Osteocyte (in vitro differentiated cells): ENCODE data around the gene FAM227B. TPM values are rescaled to one million over a fixed set of nuclear protein-coding genes. Genes with fewer than 3 reads are reported as not detected.

ENCODE experiments used
- DNase-seq: peaks from one replicate; pipeline ENCODE4 v3.0.0; 2021; ENCODE audit warnings: mixed read lengths; ENCODE audit not compliant: unreplicated experiment; ENCODE audit errors: extremely low spot score
- H3K27ac Mint-ChIP-seq: one replicate; pipeline ENCODE4 v1.8.0; 2021; ENCODE audit warnings: mild to moderate bottlenecking, mixed read lengths; ENCODE audit not compliant: unreplicated experiment
- H3K27me3 Mint-ChIP-seq: one replicate; pipeline ENCODE4 v1.8.0; 2021; ENCODE audit warnings: mixed read lengths; ENCODE audit not compliant: unreplicated experiment
- H3K36me3 Mint-ChIP-seq: one replicate; pipeline ENCODE4 v1.8.0; 2021; ENCODE audit warnings: mixed read lengths; ENCODE audit not compliant: unreplicated experiment
- H3K4me1 Mint-ChIP-seq: one replicate; pipeline ENCODE4 v1.8.0; 2021; ENCODE audit warnings: mixed read lengths; ENCODE audit not compliant: unreplicated experiment
- H3K4me3 Mint-ChIP-seq: one replicate; pipeline ENCODE4 v1.8.0; 2021; ENCODE audit warnings: mild to moderate bottlenecking, moderate library complexity, mixed read lengths; ENCODE audit not compliant: unreplicated experiment
- H3K9me3 Mint-ChIP-seq: one replicate; pipeline ENCODE4 v1.8.0; 2021; ENCODE audit warnings: mixed read lengths; ENCODE audit not compliant: unreplicated experiment
- total RNA-seq: library from RNA; stranded (reverse); gene quantifications from 2 replicates; pipeline ENCODE4 v1.2.1, GENCODE V29; 2021
- TF ChIP-seq, protein P1 (sequence below): fragments of 200-600 bp; sonication (generic); IDR thresholded peaks from 2 replicates; pipeline ENCODE4 v1.5.0; 2021; ENCODE audit warnings: antibody characterized with exemption, mild to moderate bottlenecking, moderate library complexity

The FAM227B gene
- total RNA-seq, 1 donor from 2014 or later, result 3.0 TPM

DNA sequence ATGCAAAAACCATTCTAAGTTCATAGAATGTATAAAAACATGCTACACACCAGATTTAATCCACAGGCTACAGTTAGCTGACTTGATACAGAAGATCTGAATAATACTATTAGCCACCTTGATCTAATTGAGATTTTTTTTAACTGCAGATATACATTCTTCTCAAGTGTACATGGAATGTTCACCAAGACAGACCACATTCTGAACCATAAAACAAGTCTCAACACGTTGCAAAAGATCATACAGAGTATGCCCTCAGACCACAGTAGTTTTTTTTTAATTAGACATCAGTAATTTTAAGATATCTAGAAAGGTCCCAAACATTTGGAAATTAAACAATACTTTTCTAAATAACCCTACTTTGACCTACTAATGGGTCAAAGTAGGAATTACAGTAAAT lies 114.3 kb downstream of the FAM227B start:
- TF ChIP-seq, protein P1, sequence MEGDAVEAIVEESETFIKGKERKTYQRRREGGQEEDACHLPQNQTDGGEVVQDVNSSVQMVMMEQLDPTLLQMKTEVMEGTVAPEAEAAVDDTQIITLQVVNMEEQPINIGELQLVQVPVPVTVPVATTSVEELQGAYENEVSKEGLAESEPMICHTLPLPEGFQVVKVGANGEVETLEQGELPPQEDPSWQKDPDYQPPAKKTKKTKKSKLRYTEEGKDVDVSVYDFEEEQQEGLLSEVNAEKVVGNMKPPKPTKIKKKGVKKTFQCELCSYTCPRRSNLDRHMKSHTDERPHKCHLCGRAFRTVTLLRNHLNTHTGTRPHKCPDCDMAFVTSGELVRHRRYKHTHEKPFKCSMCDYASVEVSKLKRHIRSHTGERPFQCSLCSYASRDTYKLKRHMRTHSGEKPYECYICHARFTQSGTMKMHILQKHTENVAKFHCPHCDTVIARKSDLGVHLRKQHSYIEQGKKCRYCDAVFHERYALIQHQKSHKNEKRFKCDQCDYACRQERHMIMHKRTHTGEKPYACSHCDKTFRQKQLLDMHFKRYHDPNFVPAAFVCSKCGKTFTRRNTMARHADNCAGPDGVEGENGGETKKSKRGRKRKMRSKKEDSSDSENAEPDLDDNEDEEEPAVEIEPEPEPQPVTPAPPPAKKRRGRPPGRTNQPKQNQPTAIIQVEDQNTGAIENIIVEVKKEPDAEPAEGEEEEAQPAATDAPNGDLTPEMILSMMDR, result no peak
- Mint-ChIP-seq H3K27ac (no peak overlapping the region), H3K36me3 (no peaks in the 10 kb centered on the region), H3K4me3 (no peak overlapping the region), H3K9me3 (peaks cover 9% of the 10 kb centered on the region), H3K27me3 (peaks cover 3% of the 10 kb centered on the region), H3K4me1 (no peaks in the 10 kb centered on the region)
- DNase-seq, result no peak

DNA sequence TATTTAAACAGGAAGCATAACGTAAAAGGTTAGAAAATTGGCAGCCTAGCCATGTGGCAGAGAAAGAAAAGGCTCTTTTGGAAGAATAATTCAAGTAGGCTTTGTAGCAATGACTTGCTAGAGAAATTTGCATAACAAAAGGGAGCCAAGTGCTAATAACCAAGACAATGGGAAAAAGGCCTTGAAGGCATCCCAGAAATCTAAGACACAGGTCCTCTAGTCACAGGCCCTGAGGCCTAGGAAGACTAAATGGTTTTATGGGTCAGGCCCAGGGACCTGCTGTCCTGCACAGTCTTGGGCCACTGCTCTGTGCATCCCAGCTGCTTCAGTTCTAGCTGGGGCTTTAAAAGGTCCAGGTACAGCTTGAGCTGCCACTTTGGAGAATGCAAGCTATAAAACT lies 119.0 kb downstream of the FAM227B start:
- no peaks in the 10 kb centered on the region for H3K36me3 Mint-ChIP-seq
- H3K4me3 Mint-ChIP-seq, result no peak overlapping the region
- no peaks in the 10 kb centered on the region for H3K4me1 Mint-ChIP-seq
- DNase-seq, result no peak
- peaks cover 9% of the 10 kb centered on the region for H3K9me3 Mint-ChIP-seq
- TF ChIP-seq, protein P1, result no peak
- no peak overlapping the region for H3K27ac Mint-ChIP-seq
- H3K27me3 Mint-ChIP-seq, result peaks cover 3% of the 10 kb centered on the region

DNA sequence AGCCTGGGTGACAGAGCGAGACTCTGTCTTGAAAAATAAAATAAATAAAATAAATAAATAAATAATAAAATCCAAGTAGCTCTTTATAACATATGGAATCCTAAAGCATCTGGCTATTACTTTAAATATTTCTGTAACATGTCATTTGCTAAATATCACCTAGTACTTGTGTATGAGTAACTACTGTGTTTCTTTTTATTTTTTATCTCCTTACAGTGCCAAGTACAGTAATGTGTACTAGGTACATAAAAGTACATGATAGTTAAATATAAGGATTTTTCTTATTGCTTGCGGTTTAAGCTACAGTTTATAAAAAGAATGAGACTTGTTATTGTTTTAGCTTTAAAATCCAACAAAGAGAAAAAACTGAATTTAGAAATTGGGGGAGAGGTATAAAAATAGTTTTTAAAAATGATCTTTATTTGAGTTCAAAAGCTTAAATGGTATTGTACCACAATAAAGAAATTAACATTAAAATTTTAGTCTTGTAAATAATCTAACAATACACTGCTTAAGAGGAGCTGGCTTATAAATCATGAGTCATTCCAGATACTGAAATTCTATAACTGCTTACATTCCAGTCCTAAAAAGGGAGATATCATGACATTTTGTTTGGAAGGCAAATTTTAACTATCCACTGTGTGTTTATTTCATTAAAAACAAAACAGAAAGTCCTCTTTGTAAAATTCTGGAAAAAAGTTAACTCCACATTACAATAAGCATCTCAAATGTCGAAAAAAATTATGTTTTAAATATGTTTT lies 124.4 kb downstream of the FAM227B start:
- Mint-ChIP-seq H3K4me1 (peaks cover 4% of the 10 kb centered on the region), H3K9me3 (no peaks in the 10 kb centered on the region), H3K4me3 (no peak overlapping the region), H3K27ac (no peak overlapping the region), H3K27me3 (no peaks in the 10 kb centered on the region), H3K36me3 (no peaks in the 10 kb centered on the region)
- no peak for DNase-seq
- TF ChIP-seq, protein P1, result no peak

DNA sequence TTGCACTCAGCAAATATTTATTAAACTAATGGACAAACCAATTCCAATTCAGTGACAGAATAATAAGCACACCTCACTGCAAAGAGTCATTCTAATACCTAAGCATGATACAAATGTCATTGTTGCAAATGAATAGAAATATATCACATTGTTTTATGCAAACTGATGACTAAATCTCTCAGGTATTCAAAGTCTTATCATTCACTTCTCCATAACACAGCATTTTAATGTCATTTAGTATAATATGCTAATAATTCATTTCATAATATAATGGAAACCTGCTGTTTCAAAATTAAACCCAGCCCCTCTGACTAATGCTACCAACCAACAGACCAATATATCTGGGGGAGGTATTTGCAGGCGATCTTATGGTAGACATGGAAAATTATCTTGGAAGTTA lies 125.8 kb downstream of the FAM227B start:
- Mint-ChIP-seq H3K4me3 (no peak overlapping the region), H3K27ac (no peak overlapping the region), H3K27me3 (no peaks in the 10 kb centered on the region), H3K4me1 (peaks cover 4% of the 10 kb centered on the region), H3K9me3 (no peaks in the 10 kb centered on the region), H3K36me3 (no peaks in the 10 kb centered on the region)
- TF ChIP-seq, protein P1, result no peak
- no peak for DNase-seq

DNA sequence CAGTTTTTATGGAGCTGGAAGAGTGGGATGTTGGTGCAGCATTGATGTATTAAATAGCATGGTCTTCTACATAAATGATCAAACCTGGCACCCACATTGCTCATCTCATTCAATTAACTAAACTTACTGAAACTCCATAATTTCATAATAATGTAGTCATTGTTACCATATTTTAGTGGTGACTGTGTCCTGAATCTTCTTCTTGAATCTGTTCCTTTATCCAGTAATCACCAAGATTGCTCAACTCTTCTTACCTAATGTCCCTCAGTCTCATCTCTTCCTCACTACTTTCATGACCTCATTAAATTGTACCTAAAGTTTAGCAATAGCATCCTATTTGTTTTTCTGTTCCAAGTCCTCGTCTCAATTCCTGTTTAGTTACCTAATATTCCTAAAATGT lies 127.8 kb downstream of the FAM227B start:
- no peak overlapping the region for H3K27ac Mint-ChIP-seq
- H3K4me3 Mint-ChIP-seq, result no peak overlapping the region
- DNase-seq, result no peak

More for the DNA sequence above, 127.8 kb downstream of the FAM227B start:
- no peaks in the 10 kb centered on the region for H3K36me3 Mint-ChIP-seq
- H3K4me1 Mint-ChIP-seq, result peaks cover 4% of the 10 kb centered on the region
- no peaks in the 10 kb centered on the region for H3K9me3 Mint-ChIP-seq
- TF ChIP-seq, protein P1, result no peak
- H3K27me3 Mint-ChIP-seq, result no peaks in the 10 kb centered on the region
